IMR-90 (cell line): ENCODE results near the gene C6orf52. TPM values are rescaled to one million over a fixed set of nuclear protein-coding genes. Genes with fewer than 3 reads are reported as not detected.

Experiments
- ATAC-seq: fragments of 200-7000 bp; cut with Tn5 transposase; 2 replicates; pipeline ENCODE4 v1.9.1; 2020; ENCODE audit warnings: low read depth, mild to moderate bottlenecking, moderate library complexity
- BruUV-seq: library from RNA; stranded (reverse); fragments of 400-500 nt; replicated peaks from 2 replicates; lab custom pipeline; 2021; lab: Mats Ljungman, UMichigan
- CTCF ChIA-PET: fragments of 300-600 bp; formaldehyde crosslinking; extraction: SDS; loops from one replicate; lab custom pipeline; 2021; ENCODE audit warnings: antibody characterized with exemption; lab: Yijun Ruan, JAX
- POLR2A ChIA-PET: fragments of 300-600 bp; sonication (Branson Sonifier 250); formaldehyde crosslinking; loops from one replicate; lab custom pipeline; 2022; ENCODE audit warnings: antibody characterized with exemption; ENCODE audit not compliant: unreplicated experiment; lab: Charles Lee
- DNase-seq: peaks from one replicate; pipeline ENCODE4 v3.0.0; 2013
- H2AFZ ChIP-seq: replicated peaks from 2 replicates; pipeline ENCODE3; 2013; ENCODE audit warnings: low read length, mild to moderate bottlenecking; ENCODE audit not compliant: poor library complexity
- H2AK5ac ChIP-seq: 2 replicates; pipeline ENCODE4 v1.6.1; 2013; ENCODE audit warnings: low read depth, low read length, inconsistent platforms
- H2AK9ac ChIP-seq: replicated peaks from 2 replicates; pipeline ENCODE3; 2013; ENCODE audit warnings: mild to moderate bottlenecking, low read depth, low read length, moderate library complexity; ENCODE audit not compliant: poor library complexity
- H2BK120ac ChIP-seq: 2 replicates; pipeline ENCODE4 v1.6.1; 2013; ENCODE audit warnings: low read depth, low read length, inconsistent platforms
- H2BK15ac ChIP-seq: 3 replicates; pipeline ENCODE4 v1.6.1; 2013; ENCODE audit warnings: low read depth, low read length, inconsistent platforms
- H2BK20ac ChIP-seq: 2 replicates; pipeline ENCODE4 v1.6.1; 2013; ENCODE audit warnings: low read depth, mild to moderate bottlenecking, inconsistent platforms, low read length, moderate library complexity
- H2BK5ac ChIP-seq: 2 replicates; pipeline ENCODE4 v1.6.1; 2013; ENCODE audit warnings: mild to moderate bottlenecking, low read depth, low read length, inconsistent platforms; ENCODE audit not compliant: poor library complexity, severe bottlenecking
- H3K14ac ChIP-seq: replicated peaks from 2 replicates; pipeline ENCODE4 v1.6.1; 2013; ENCODE audit warnings: low read depth, low read length, inconsistent platforms
- H3K18ac ChIP-seq: 2 replicates; pipeline ENCODE4 v1.6.1; 2013; ENCODE audit warnings: low read depth, low read length, control low read depth
- H3K23ac ChIP-seq: 2 replicates; pipeline ENCODE4 v1.6.1; 2013; ENCODE audit warnings: low read depth, low read length, inconsistent platforms
- H3K27ac ChIP-seq: 2 replicates; pipeline ENCODE4 v1.5.1; 2013; ENCODE audit warnings: mild to moderate bottlenecking, control low read depth, low read length; ENCODE audit not compliant: insufficient read depth
- H3K27me3 ChIP-seq: 2 replicates; pipeline ENCODE4 v1.6.1; 2013; ENCODE audit warnings: low read length; ENCODE audit not compliant: control insufficient read depth, insufficient read depth
- H3K36me3 ChIP-seq: 2 replicates; pipeline ENCODE4 v1.6.1; 2013; ENCODE audit warnings: low read length, mixed read lengths; ENCODE audit not compliant: control insufficient read depth, insufficient read depth
- H3K4ac ChIP-seq: 2 replicates; pipeline ENCODE4 v1.6.1; 2013; ENCODE audit warnings: low read depth, low read length, inconsistent platforms
- H3K4me1 ChIP-seq: 2 replicates; pipeline ENCODE4 v1.6.1; 2013; ENCODE audit warnings: low read length, mixed read lengths; ENCODE audit not compliant: control insufficient read depth, insufficient read depth
- H3K4me2 ChIP-seq: 2 replicates; pipeline ENCODE4 v1.6.1; 2013; ENCODE audit warnings: low read depth, mild to moderate bottlenecking, control low read depth, low read length, moderate library complexity
- H3K4me3 ChIP-seq: 2 replicates; pipeline ENCODE4 v1.5.1; 2013; ENCODE audit warnings: low read depth, mild to moderate bottlenecking, control low read depth, low read length, moderate library complexity; ENCODE audit not compliant: insufficient read depth
- H3K56ac ChIP-seq: 2 replicates; pipeline ENCODE4 v1.6.1; 2013; ENCODE audit warnings: low read length, inconsistent platforms; ENCODE audit not compliant: insufficient read depth; ENCODE audit errors: extremely low read depth
- H3K79me1 ChIP-seq, 2 experiments: 2 replicates each; pipeline ENCODE4 v1.6.1; 2013; ENCODE audit warnings: low read length in 2 of 2, inconsistent platforms in 1 of 2, low read depth in 1 of 2
- H3K9ac ChIP-seq: 2 replicates; pipeline ENCODE4 v1.6.1; 2013; ENCODE audit warnings: low read depth, low read length, control low read depth
- H3K9me1 ChIP-seq: 2 replicates; pipeline ENCODE4 v1.6.1; 2013; ENCODE audit warnings: low read length, inconsistent platforms; ENCODE audit not compliant: insufficient read depth
- H3K9me3 ChIP-seq: 2 replicates; pipeline ENCODE4 v1.6.1; 2013; ENCODE audit warnings: low read length; ENCODE audit not compliant: control insufficient read depth, insufficient read depth
- H4K20me1 ChIP-seq: 2 replicates; pipeline ENCODE4 v1.6.1; 2013; ENCODE audit warnings: low read length, inconsistent platforms; ENCODE audit not compliant: insufficient read depth
- H4K5ac ChIP-seq: 2 replicates; pipeline ENCODE4 v1.6.1; 2013; ENCODE audit warnings: mild to moderate bottlenecking, low read depth, low read length, control low read depth
- H4K8ac ChIP-seq, 2 experiments: 2 replicates each; pipeline ENCODE4 v1.6.1; 2013; ENCODE audit warnings: low read depth in 2 of 2, low read length in 2 of 2, control low read depth in 1 of 2, inconsistent platforms in 1 of 2
- H4K91ac ChIP-seq: 2 replicates; pipeline ENCODE4 v1.6.1; 2013; ENCODE audit warnings: low read depth, low read length, inconsistent platforms; ENCODE audit not compliant: insufficient read depth
- BHLHE40 ChIP-seq: fragments of 150-350 bp; IDR thresholded peaks from 2 replicates; pipeline ENCODE4 v1.6.1; 2016; ENCODE audit warnings: mild to moderate bottlenecking, low read depth, low read length
- CHD1 ChIP-seq: IDR thresholded peaks from 2 replicates; pipeline ENCODE4 v1.6.1; 2012; ENCODE audit warnings: low read depth, low read length, improper control_type of control experiment
- MAFK ChIP-seq: IDR thresholded peaks from 2 replicates; pipeline ENCODE4 v1.6.1; 2012; ENCODE audit warnings: low read depth, low read length, improper control_type of control experiment
- MXI1 ChIP-seq: IDR thresholded peaks from 2 replicates; pipeline ENCODE4 v1.6.1; 2012; ENCODE audit warnings: low read depth, mild to moderate bottlenecking, low read length, moderate library complexity, borderline replicate concordance
- POLR2A ChIP-seq: IDR thresholded peaks from 2 replicates; pipeline ENCODE4 v1.6.1; 2012; ENCODE audit warnings: mild to moderate bottlenecking, low read depth, low read length
- RAD21 ChIP-seq: IDR thresholded peaks from 2 replicates; pipeline ENCODE4 v1.6.1; 2012; ENCODE audit warnings: low read length, improper control_type of control experiment
- SMC3 ChIP-seq: fragments of 150-350 bp; IDR thresholded peaks from 2 replicates; pipeline ENCODE4 v1.6.1; 2016; ENCODE audit warnings: low read depth, mild to moderate bottlenecking, antibody characterized with exemption, low read length, moderate library complexity
- WGBS, 2 experiments: methylation state at CpG; one replicate each; pipeline versions ENCODE4 v1.1.5 to v1.1.7; 2013; ENCODE audit warnings: missing lambda C conversion rate in 2 of 2; ENCODE audit not compliant: insufficient read length in 1 of 2; ENCODE audit errors: extremely low coverage in 2 of 2; 5-methylcytosine and 5-hydroxymethylcytosine counted together
- dilution Hi-C: fragments of 300-500 bp; cut with HindIII; formaldehyde crosslinking; loops from one replicate; pipeline ENCODE4 v1.14.3; 2018; ENCODE audit warnings: low sequenced_read_pairs; ENCODE audit not compliant: unreplicated experiment
- in situ Hi-C: fragments of 300-500 bp; cut with MboI; formaldehyde crosslinking; loops from 3 replicates; pipeline ENCODE4 v1.14.3; 2019; ENCODE audit warnings: low sequenced_read_pairs, inconsistent platforms, mixed read lengths
- intact Hi-C: fragments of 100-400 bp; cut with micrococcal nuclease; formaldehyde crosslinking; loops from 2 replicates; pipeline ENCODE4 v1.10.0; 2022
- polyA plus RNA-seq, 3 experiments: library from polyadenylated mRNA; depleted of rRNA; stranded (reverse); fragments of >200 nt; gene quantifications; 2 replicates each; pipeline ENCODE4 v1.2.3, GENCODE V29; 2012; ENCODE audit warnings: low replicate concordance in 1 of 3
- total RNA-seq: library from RNA; depleted of rRNA; stranded (reverse); fragments of >200 nt; gene quantifications from 2 replicates; pipeline ENCODE4 v1.2.3, GENCODE V29; 2012
- TF ChIP-seq, protein P1 (sequence below): fragments of 150-350 bp; IDR thresholded peaks from 2 replicates; pipeline ENCODE4 v1.6.1; 2016; ENCODE audit warnings: low read depth, mild to moderate bottlenecking, low read length, moderate library complexity, borderline replicate concordance

The C6orf52 gene
- total and polyA plus RNA-seq, 2 of the 4 experiments (the other 2 are of a cell fraction) = 0.31 TPM; not detected in 1

DNA sequence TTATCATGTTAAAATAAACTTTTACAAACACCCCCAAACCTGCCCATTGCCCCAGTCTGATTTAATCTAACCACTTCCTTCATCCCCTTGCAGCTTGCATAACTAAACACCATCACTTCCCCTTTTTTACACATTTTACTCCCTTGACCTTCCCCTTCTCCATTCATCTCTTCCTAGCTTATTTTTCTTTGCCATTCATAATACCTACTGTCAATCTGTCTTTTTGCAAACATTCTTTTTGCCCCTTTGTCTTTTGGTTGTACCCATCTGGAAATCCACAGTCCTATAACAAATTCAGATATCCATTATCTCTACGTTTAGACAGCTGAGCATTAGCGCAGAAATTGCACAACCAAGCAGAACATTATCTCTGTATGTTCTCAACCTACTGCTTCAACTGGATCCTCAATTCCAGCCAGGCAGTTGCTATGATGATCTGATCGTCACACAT lies 51.2 kb downstream of the C6orf52 start:
- Histone ChIP-seq H2BK15ac (no peak overlapping the region), H3K4ac (no peak overlapping the region), H3K18ac (no peak overlapping the region), H4K91ac (no peak overlapping the region), H3K9me3 (no peaks in the 10 kb centered on the region; the same call in 1 of the 2 replicates), H3K4me2 (no peak overlapping the region), H3K9ac (no peak overlapping the region), H3K27ac (no peak overlapping the region), H2BK120ac (no peak overlapping the region), H3K14ac (no peak overlapping the region), H3K56ac (no peak overlapping the region), H2BK20ac (no peak overlapping the region), H3K4me3 (no peak overlapping the region), H3K23ac (no peak overlapping the region), H4K8ac (no peak overlapping the region), H2BK5ac (no peak overlapping the region), H2AK5ac (no peak overlapping the region), H3K36me3 (no peaks in the 10 kb centered on the region), H4K5ac (no peak overlapping the region), H3K4me1 (no peaks in the 10 kb centered on the region), H2AK9ac (no peak overlapping the region), H3K9me1 (no peaks in the 10 kb centered on the region), H3K27me3 (no peaks in the 10 kb centered on the region), H4K20me1 (no peaks in the 10 kb centered on the region), H3K79me1 (no peaks in the 10 kb centered on the region), H2AFZ (no peak overlapping the region)
- TF ChIP-seq RAD21 (no peak), SMC3 (no peak), MAFK (no peak), BHLHE40 (no peak), POLR2A (no peak), CHD1 (no peak), MXI1 (no peak)
- TF ChIP-seq, protein P1, sequence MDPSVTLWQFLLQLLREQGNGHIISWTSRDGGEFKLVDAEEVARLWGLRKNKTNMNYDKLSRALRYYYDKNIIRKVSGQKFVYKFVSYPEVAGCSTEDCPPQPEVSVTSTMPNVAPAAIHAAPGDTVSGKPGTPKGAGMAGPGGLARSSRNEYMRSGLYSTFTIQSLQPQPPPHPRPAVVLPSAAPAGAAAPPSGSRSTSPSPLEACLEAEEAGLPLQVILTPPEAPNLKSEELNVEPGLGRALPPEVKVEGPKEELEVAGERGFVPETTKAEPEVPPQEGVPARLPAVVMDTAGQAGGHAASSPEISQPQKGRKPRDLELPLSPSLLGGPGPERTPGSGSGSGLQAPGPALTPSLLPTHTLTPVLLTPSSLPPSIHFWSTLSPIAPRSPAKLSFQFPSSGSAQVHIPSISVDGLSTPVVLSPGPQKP = no peak
- dilution Hi-C loops = no loop called here
- WGBS, 2 experiments = 75% methylated on average over 1 of the region's 3 CpGs; no CpG with 5 or more reads in 1 of the 2 experiments
- DNase-seq (no peak), ATAC-seq (no peak)
- ChIA-PET POLR2A (no interaction called here), CTCF (no interaction called here)
- intact Hi-C loops = no loop called here
- no TSS peak for BruUV-seq
- in situ Hi-C loops = no loop called here
